ENCODE measurements around the gene MLH3.
A peak's percentile ranks its signal among the peaks of the same experiment; 100 is the strongest.
"Not testable (repeated sequence)": the region's sequence is repeated elsewhere in the genome, so short reads cannot be mapped to it uniquely, and the experiment has no call there.

Gene MLH3

GRCh38 chr14:75005357-75005756 is 45.9 kb downstream of the MLH3 start:
- DNase-seq (ENCODE audit: low spot score): no peak

DNA sequence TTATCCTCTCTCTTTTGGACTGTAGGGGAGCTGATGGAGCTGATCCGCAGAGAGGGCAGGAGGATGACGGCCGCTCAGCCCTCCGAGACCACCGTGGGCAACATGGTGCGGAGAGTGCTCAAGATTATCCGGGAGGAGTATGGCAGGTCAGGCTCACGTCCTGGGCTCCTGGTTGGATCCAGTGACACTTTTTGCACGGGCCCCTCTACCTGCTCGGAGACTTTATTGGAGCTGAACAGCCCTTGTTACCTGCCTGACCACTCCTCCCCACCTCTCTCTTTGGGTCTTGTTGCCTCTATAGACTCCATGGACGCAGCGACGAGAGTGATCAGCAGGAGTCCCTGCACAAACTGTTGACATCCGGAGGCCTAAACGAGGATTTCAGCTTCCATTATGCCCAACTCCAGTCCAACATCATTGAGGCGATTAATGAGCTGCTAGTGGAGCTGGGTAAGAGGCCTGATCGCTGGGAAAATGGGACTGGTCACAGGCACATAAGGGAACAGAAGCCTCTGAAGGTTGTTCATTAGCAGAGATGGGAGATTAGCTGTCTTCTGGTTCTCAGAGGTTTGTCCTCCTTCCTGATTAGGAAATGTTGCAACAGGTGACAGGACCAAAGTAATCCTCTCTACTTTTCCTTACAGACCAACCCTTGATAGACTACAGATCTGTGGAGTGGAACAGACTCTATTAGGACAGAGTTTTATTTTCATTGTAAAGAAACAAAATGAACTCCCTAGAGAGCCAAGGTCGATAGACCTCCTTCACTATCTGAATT is 47.8 kb downstream of the MLH3 start:
- DNase-seq (ENCODE audit: low spot score): no peak
- no peak for TF ChIP-seq CTCF (IDR thresholded peaks at IDR 0.05; ENCODE audit: extremely low read depth, missing control alignments)

More at GRCh38 chr14:75005357-75005756, 45.9 kb downstream of the MLH3 start:
- no peak for TF ChIP-seq CTCF (IDR thresholded peaks at IDR 0.05; ENCODE audit: extremely low read depth, missing control alignments)

DNA sequence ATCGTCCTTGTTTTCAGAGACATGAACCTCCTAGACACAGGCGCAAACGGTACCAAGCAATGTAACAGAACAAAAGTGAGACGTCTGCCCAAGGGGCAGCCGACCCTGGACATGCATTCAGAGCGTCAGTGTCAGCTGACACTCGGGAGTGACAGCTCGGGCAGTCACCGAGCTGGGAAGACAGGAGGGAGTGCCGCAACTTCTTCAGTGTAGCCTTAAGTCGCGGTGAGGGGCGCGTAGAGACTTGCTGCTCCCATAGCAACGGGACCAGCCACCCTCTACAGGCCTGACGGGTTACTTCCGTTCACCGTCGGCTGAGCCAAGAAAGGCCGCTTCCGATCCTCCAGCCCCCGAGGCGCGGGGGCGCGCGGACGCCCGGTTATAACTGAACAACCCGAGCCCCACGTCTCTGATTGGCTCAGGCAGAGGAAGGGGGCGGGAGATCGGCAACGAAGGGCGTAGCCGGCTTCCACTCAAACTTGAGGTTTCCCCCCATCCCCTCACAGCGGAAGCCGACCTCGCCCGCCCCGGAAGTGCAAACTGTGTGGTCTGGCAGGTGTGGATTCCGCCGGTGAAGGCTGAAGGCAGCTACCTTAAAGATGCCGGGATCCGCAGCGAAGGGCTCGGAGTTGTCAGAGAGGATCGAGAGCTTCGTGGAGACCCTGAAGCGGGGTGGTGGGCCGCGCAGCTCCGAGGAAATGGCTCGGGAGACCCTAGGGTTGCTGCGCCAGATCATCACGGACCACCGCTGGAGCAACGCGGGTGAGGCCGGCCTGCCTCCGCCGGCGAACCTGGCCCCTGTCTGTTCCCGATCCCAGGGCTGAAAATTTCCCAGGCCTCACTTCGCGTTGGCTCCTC is 48.6 kb downstream of the MLH3 start, which contains the start of gene EIF2B2:
Gene EIF2B2, plus strand, starts transcription at position 530 of the 858 bp plus-strand sequence. Its CDS starts 70 bp downstream, at position 600.
- peak; percentile 96 for DNase-seq (ENCODE audit: low spot score)
- no peak for TF ChIP-seq CTCF (IDR thresholded peaks at IDR 0.05; ENCODE audit: extremely low read depth, missing control alignments)

DNA sequence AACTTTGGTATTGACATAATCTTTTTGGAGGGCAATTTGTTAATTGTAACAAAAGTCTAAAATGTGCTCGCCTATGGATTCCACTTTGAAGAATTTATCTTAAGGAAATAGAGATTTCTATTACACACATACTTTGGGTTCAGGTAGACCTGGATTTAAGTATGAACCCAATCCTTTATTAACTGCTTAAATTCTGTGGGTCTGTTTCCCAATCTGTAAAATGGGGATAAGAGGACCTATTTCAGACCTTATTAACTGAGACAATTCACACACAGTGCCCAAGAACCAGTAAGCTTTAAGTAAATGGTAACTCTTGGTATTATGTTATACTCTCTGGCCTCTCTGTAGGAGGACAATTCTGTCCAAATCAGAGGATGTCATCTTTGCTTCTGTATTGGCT is 49.4 kb downstream of the MLH3 start:
- DNase-seq (ENCODE audit: low spot score): no peak
- TF ChIP-seq CTCF (IDR thresholded peaks at IDR 0.05; ENCODE audit: extremely low read depth, missing control alignments): no peak

- TF ChIP-seq CTCF (IDR thresholded peaks at IDR 0.05; ENCODE audit: extremely low read depth, missing control alignments): no peak
- no peak for DNase-seq (ENCODE audit: low spot score)
Observed at GRCh38 chr14:75001261-75001660, 50.0 kb downstream of the MLH3 start.

DNA sequence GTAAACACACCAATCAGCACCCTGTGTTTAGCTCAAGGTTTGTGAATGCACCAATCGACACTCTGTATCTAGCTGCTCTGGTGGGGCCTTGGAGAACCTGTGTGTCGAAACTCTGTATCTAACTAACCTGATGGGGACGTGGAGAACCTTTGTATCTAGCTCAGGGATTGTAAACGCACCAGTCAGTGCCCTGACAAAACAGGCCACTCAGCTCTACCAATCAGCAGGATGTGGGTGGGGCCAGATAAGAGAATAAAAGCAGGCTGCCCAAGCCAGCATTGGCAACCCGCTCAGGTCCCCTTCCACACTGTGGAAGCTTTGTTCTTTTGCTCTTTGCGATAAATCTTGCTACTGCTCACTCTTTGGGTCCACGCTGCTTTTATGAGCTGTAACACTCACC is 55.5 kb downstream of the MLH3 start:
- DNase-seq (ENCODE audit: low spot score): not testable (repeated sequence)

GRCh38 chr14:74994182-74994581 is 57.1 kb downstream of the MLH3 start:
- not testable (repeated sequence) for DNase-seq (ENCODE audit: low spot score)

GRCh38 chr14:74988993-74989392 is 62.3 kb downstream of the MLH3 start:
- DNase-seq (ENCODE audit: low spot score): no peak
- no peak for TF ChIP-seq CTCF (IDR thresholded peaks at IDR 0.05; ENCODE audit: extremely low read depth, missing control alignments)

Data from GM20000 (cell line).